Adipocyte (in vitro differentiated cells): ENCODE data around the gene ADGRL3.

Source experiments
- DNase-seq: peaks from one replicate; pipeline ENCODE4 v3.0.0-alpha.2; 2015; ENCODE audit warnings: low read depth
- H3K27me3 ChIP-seq: replicated peaks from 2 replicates; pipeline ENCODE4 v1.7.0; 2013; ENCODE audit warnings: mild to moderate bottlenecking, low read length, moderate library complexity; ENCODE audit not compliant: control insufficient read depth, insufficient read depth
- H3K36me3 ChIP-seq: 2 replicates; pipeline ENCODE4 v1.7.0; 2013; ENCODE audit warnings: low read length, mild to moderate bottlenecking, moderate library complexity; ENCODE audit not compliant: control insufficient read depth, insufficient read depth, severe bottlenecking
- H3K4me1 ChIP-seq: 2 replicates; pipeline ENCODE4 v1.7.0; 2013; ENCODE audit warnings: mild to moderate bottlenecking, low read length, moderate library complexity; ENCODE audit not compliant: control insufficient read depth, insufficient read depth
- H3K4me3 ChIP-seq: 2 replicates; pipeline ENCODE4 v1.7.0; 2013; ENCODE audit warnings: mild to moderate bottlenecking, low read length, moderate library complexity
- H3K9ac ChIP-seq: 2 replicates; pipeline ENCODE4 v1.7.0; 2013; ENCODE audit warnings: mild to moderate bottlenecking, low read length, moderate library complexity
- H3K9me3 ChIP-seq: 2 replicates; pipeline ENCODE4 v1.7.0; 2013; ENCODE audit warnings: mild to moderate bottlenecking, low read length, moderate library complexity; ENCODE audit not compliant: control insufficient read depth

ADGRL3 gene

GRCh38 chr4:61397174-61397573 is 197.0 kb downstream of the ADGRL3 start:
- peak; percentile 12 for DNase-seq
- Histone ChIP-seq H3K9me3 (no peaks in the 10 kb centered on the region), H3K36me3 (no peaks in the 10 kb centered on the region), H3K4me3 (no peak overlapping the region), H3K9ac (no peak overlapping the region), H3K4me1 (peaks cover 6% of the 10 kb centered on the region), H3K27me3 (no peaks in the 10 kb centered on the region)

- Histone ChIP-seq H3K9me3 (no peaks in the 10 kb centered on the region), H3K27me3 (no peaks in the 10 kb centered on the region), H3K4me3 (no peak overlapping the region), H3K4me1 (peaks cover 6% of the 10 kb centered on the region), H3K9ac (no peak overlapping the region), H3K36me3 (no peaks in the 10 kb centered on the region)
- no peak for DNase-seq
These were observed 200.4 kb downstream of the ADGRL3 start for GRCh38 chr4:61400439-61401038.

GRCh38 chr4:61401771-61402170 is 201.6 kb downstream of the ADGRL3 start:
- Histone ChIP-seq H3K27me3 (no peaks in the 10 kb centered on the region), H3K4me1 (peaks cover 6% of the 10 kb centered on the region), H3K36me3 (no peaks in the 10 kb centered on the region), H3K4me3 (no peak overlapping the region), H3K9ac (no peak overlapping the region), H3K9me3 (no peaks in the 10 kb centered on the region)
- no peak for DNase-seq

- DNase-seq = no peak
- H3K9ac ChIP-seq = no peak overlapping the region
- no peaks in the 10 kb centered on the region for H3K4me1 ChIP-seq
- H3K27me3 ChIP-seq = no peaks in the 10 kb centered on the region
- no peak overlapping the region for H3K4me3 ChIP-seq
- H3K9me3 ChIP-seq = no peaks in the 10 kb centered on the region
- H3K36me3 ChIP-seq = no peaks in the 10 kb centered on the region
These were observed 205.2 kb downstream of the ADGRL3 start for GRCh38 chr4:61405307-61405706.

GRCh38 chr4:61406677-61407076 is 206.6 kb downstream of the ADGRL3 start:
- Histone ChIP-seq H3K36me3 (no peaks in the 10 kb centered on the region), H3K4me1 (no peaks in the 10 kb centered on the region), H3K27me3 (no peaks in the 10 kb centered on the region), H3K9me3 (no peaks in the 10 kb centered on the region), H3K4me3 (no peak overlapping the region), H3K9ac (no peak overlapping the region)
- DNase-seq = no peak

- Histone ChIP-seq H3K9me3 (no peaks in the 10 kb centered on the region), H3K4me1 (no peaks in the 10 kb centered on the region), H3K27me3 (no peaks in the 10 kb centered on the region), H3K9ac (no peak overlapping the region), H3K4me3 (no peak overlapping the region), H3K36me3 (no peaks in the 10 kb centered on the region)
- DNase-seq = no peak
These were observed 207.8 kb downstream of the ADGRL3 start for GRCh38 chr4:61407642-61408618.

GRCh38 chr4:61408861-61409260 is 208.7 kb downstream of the ADGRL3 start:
- no peak overlapping the region for H3K4me3 ChIP-seq
- no peaks in the 10 kb centered on the region for H3K4me1 ChIP-seq

GRCh38 chr4:61411241-61411640 is 211.1 kb downstream of the ADGRL3 start:
- no peak for DNase-seq
- H3K4me3 ChIP-seq = no peak overlapping the region
- no peaks in the 10 kb centered on the region for H3K27me3 ChIP-seq
- H3K36me3 ChIP-seq = no peaks in the 10 kb centered on the region
- no peak overlapping the region for H3K9ac ChIP-seq
- no peaks in the 10 kb centered on the region for H3K9me3 ChIP-seq
- H3K4me1 ChIP-seq = no peaks in the 10 kb centered on the region

More at GRCh38 chr4:61408861-61409260, 208.7 kb downstream of the ADGRL3 start:
- no peaks in the 10 kb centered on the region for H3K27me3 ChIP-seq
- no peak for DNase-seq
- no peaks in the 10 kb centered on the region for H3K36me3 ChIP-seq
- no peaks in the 10 kb centered on the region for H3K9me3 ChIP-seq
- H3K9ac ChIP-seq = no peak overlapping the region

- no peak overlapping the region for H3K4me3 ChIP-seq
- H3K4me1 ChIP-seq = no peaks in the 10 kb centered on the region
- H3K27me3 ChIP-seq = no peaks in the 10 kb centered on the region
- H3K9ac ChIP-seq = no peak overlapping the region
- H3K36me3 ChIP-seq = no peaks in the 10 kb centered on the region
- DNase-seq = no peak
- no peaks in the 10 kb centered on the region for H3K9me3 ChIP-seq
These were observed 225.2 kb downstream of the ADGRL3 start for GRCh38 chr4:61425315-61425714.

- Histone ChIP-seq H3K27me3 (no peaks in the 10 kb centered on the region), H3K4me3 (no peak overlapping the region), H3K9ac (no peak overlapping the region), H3K4me1 (no peaks in the 10 kb centered on the region), H3K9me3 (no peaks in the 10 kb centered on the region), H3K36me3 (no peaks in the 10 kb centered on the region)
- no peak for DNase-seq
These were observed 226.1 kb downstream of the ADGRL3 start for GRCh38 chr4:61426229-61426628.

GRCh38 chr4:61427099-61427817 is 227.1 kb downstream of the ADGRL3 start:
- DNase-seq = no peak
- no peaks in the 10 kb centered on the region for H3K9me3 ChIP-seq

More at GRCh38 chr4:61427099-61427817, 227.1 kb downstream of the ADGRL3 start:
- H3K4me1 ChIP-seq = no peaks in the 10 kb centered on the region
- no peaks in the 10 kb centered on the region for H3K27me3 ChIP-seq
- H3K36me3 ChIP-seq = no peaks in the 10 kb centered on the region
- no peak overlapping the region for H3K4me3 ChIP-seq
- H3K9ac ChIP-seq = no peak overlapping the region
